SK-N-MC (cell line): Measurements from ENCODE around the gene NOTUM.

Experiments
- EZH2 ChIP-seq: fragments of 200-600 bp; sonication (generic); IDR thresholded peaks from one replicate; pipeline ENCODE4 v1.6.1; 2017; ENCODE audit warnings: antibody characterized with exemption
- POLR2AphosphoS5 ChIP-seq: IDR thresholded peaks from 2 replicates; pipeline ENCODE4 v1.6.1; 2012; ENCODE audit warnings: mild to moderate bottlenecking, low read depth, low read length, borderline replicate concordance

DNA sequence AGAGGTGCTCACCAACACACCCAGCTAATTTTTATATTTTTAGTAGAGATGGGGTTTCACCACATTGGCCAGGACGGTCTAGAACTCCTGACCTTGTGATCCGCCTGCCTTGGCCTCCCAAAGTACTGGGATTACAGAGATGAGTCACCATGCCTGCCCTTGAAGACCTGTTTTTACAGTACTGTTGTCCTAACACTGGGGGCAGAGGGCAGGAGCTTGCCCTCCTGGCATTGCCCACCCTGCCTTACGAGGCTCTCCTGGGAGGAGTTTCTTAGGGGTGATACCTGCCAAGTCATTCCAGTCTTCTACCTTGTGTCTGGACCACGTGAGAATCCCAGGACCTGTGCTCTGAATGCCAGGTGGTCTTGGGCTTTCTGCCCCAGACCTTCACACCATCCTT lies 19.1 kb upstream of the NOTUM start:
- TF ChIP-seq EZH2 (no peak), POLR2AphosphoS5 (no peak)
